ENCODE results near the gene EPHB2.

DNA sequence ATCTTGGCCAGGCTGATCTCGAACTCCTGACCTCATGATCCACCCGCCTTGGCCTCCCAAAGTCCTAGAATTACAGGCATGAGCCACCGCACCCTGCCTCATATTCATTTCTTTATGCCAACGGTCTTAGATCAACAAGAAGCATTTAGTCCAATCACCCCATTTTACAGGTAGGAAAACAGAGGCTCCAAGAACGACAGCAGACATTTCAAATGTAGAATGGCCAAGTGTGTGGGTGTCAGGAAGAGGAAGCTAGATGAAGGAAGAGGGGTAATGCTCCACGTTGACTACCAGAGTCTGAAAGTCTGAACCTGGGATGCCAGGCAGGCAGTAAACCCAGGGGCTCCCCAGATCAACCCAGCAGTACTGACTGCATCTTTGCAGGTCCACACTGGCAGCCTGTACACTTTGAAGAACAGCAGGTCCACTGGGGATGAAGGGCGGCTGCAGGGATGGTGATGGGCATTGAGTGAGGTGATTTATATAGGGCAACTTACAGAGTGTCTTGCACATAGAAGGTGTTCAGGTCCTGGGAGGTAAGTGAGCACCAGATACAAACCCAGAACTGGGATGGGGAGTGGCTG is 120.2 kb downstream of the EPHB2 start:
- no peak for TF ChIP-seq CTCF (IDR thresholded peaks at IDR 0.05)
- no peak for TF ChIP-seq POLR2A (IDR thresholded peaks at IDR 0.05)
- no peak for TF ChIP-seq EP300 (IDR thresholded peaks at IDR 0.05)
- TF ChIP-seq POLR2AphosphoS5 (IDR thresholded peaks at IDR 0.05): no peak

Data from suprapubic skin (tissue), 4 donors.